Esophagus muscularis mucosa (tissue), 3 donors: ENCODE results near the gene FBXW11.

Source experiments
- CTCF ChIP-seq, 3 experiments: fragments of 200-600 bp in 2 of 3; fragments of 450-650 bp in 1 of 3; sonication (generic) in 2 of 3; IDR thresholded peaks; one replicate each; pipeline ENCODE4 v1.5.1; 2017 to 2019; ENCODE audit warnings: antibody characterized with exemption in 3 of 3, mild to moderate bottlenecking in 2 of 3, moderate library complexity in 1 of 3
- POLR2AphosphoS5 ChIP-seq, 2 donors: sonication (generic); formaldehyde crosslinking; IDR thresholded peaks; one replicate each; pipeline ENCODE4 v1.6.1; 2017; ENCODE audit warnings: antibody characterized with exemption in 2 of 2

GRCh38 chr5:172055996-172056395 is 49.6 kb upstream of the FBXW11 start:
- TF ChIP-seq CTCF (IDR thresholded peaks at IDR 0.05) = no peak
- TF ChIP-seq POLR2AphosphoS5 (IDR thresholded peaks at IDR 0.05) = no peak
